ENCODE data around the gene PTP4A2. TPM values are rescaled to one million over a fixed set of nuclear protein-coding genes. Genes with fewer than 3 reads are reported as not detected.

The PTP4A2 gene
- total and polyA plus RNA-seq, 2 of the 8 experiments (the other 6 are each of a cell fraction or from before 2014, with no cell fraction given), result 87.4 to 214 TPM

DNA sequence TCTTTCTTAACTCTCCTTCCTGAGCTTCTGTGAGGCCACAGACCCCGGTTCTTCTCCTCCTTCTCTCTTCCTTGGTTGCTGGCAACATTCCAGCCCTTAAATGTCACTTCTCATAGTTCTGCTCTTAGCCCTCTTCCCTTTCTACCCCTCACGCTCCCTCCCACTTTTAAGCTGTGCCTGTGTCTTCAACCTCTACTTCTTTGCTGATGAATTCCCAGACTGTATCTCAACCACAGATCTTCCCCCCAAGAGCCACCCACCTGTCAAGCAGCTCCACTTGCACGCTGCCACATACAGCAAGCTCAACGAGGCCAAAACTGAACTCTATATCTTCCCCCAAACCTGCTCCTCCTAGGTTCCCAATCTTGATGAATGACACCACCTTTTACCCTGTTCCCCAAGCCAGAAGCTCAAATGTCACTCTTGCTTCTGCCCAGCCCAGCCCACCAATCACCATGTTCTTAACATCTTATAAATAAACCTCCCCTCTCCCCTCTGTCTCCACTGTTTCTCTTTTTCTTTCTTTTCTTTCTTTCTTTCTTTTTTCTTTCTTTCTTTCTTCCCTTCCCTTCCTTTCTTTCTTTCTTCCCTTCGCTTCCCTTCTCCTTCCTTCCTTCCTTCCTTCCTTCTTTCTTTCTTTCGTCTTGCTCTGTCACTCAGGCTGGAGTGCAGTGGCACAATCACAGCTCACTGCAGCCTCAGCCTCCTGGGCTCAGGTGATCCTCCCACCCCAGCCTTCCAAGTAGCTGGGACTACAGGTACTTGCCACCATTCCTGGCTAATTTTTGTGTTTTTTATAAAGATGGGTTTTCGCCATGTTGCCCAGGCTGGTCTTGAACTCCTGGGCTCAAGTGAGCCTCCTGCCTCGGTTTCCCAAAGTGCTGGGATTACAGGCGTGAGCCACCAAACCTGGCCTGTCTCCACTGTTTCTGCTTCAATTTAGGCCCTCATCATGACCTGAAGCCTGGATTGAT, 19.8 kb upstream of the PTP4A2 start (continued):
- TF ChIP-seq, protein P1, sequence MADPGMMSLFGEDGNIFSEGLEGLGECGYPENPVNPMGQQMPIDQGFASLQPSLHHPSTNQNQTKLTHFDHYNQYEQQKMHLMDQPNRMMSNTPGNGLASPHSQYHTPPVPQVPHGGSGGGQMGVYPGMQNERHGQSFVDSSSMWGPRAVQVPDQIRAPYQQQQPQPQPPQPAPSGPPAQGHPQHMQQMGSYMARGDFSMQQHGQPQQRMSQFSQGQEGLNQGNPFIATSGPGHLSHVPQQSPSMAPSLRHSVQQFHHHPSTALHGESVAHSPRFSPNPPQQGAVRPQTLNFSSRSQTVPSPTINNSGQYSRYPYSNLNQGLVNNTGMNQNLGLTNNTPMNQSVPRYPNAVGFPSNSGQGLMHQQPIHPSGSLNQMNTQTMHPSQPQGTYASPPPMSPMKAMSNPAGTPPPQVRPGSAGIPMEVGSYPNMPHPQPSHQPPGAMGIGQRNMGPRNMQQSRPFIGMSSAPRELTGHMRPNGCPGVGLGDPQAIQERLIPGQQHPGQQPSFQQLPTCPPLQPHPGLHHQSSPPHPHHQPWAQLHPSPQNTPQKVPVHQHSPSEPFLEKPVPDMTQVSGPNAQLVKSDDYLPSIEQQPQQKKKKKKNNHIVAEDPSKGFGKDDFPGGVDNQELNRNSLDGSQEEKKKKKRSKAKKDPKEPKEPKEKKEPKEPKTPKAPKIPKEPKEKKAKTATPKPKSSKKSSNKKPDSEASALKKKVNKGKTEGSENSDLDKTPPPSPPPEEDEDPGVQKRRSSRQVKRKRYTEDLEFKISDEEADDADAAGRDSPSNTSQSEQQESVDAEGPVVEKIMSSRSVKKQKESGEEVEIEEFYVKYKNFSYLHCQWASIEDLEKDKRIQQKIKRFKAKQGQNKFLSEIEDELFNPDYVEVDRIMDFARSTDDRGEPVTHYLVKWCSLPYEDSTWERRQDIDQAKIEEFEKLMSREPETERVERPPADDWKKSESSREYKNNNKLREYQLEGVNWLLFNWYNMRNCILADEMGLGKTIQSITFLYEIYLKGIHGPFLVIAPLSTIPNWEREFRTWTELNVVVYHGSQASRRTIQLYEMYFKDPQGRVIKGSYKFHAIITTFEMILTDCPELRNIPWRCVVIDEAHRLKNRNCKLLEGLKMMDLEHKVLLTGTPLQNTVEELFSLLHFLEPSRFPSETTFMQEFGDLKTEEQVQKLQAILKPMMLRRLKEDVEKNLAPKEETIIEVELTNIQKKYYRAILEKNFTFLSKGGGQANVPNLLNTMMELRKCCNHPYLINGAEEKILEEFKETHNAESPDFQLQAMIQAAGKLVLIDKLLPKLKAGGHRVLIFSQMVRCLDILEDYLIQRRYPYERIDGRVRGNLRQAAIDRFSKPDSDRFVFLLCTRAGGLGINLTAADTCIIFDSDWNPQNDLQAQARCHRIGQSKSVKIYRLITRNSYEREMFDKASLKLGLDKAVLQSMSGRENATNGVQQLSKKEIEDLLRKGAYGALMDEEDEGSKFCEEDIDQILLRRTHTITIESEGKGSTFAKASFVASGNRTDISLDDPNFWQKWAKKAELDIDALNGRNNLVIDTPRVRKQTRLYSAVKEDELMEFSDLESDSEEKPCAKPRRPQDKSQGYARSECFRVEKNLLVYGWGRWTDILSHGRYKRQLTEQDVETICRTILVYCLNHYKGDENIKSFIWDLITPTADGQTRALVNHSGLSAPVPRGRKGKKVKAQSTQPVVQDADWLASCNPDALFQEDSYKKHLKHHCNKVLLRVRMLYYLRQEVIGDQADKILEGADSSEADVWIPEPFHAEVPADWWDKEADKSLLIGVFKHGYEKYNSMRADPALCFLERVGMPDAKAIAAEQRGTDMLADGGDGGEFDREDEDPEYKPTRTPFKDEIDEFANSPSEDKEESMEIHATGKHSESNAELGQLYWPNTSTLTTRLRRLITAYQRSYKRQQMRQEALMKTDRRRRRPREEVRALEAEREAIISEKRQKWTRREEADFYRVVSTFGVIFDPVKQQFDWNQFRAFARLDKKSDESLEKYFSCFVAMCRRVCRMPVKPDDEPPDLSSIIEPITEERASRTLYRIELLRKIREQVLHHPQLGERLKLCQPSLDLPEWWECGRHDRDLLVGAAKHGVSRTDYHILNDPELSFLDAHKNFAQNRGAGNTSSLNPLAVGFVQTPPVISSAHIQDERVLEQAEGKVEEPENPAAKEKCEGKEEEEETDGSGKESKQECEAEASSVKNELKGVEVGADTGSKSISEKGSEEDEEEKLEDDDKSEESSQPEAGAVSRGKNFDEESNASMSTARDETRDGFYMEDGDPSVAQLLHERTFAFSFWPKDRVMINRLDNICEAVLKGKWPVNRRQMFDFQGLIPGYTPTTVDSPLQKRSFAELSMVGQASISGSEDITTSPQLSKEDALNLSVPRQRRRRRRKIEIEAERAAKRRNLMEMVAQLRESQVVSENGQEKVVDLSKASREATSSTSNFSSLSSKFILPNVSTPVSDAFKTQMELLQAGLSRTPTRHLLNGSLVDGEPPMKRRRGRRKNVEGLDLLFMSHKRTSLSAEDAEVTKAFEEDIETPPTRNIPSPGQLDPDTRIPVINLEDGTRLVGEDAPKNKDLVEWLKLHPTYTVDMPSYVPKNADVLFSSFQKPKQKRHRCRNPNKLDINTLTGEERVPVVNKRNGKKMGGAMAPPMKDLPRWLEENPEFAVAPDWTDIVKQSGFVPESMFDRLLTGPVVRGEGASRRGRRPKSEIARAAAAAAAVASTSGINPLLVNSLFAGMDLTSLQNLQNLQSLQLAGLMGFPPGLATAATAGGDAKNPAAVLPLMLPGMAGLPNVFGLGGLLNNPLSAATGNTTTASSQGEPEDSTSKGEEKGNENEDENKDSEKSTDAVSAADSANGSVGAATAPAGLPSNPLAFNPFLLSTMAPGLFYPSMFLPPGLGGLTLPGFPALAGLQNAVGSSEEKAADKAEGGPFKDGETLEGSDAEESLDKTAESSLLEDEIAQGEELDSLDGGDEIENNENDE (IDR thresholded peaks at IDR 0.05; ENCODE audit: insufficient replicate concordance, low read length), result no peak
- TF ChIP-seq FOSL1 (IDR thresholded peaks at IDR 0.05; ENCODE audit: insufficient read depth, low read depth, low read length) (no peak), E2F6 (IDR thresholded peaks at IDR 0.05) (no peak)
